GM12878 (cell line): Measurements from ENCODE around the gene GUCA2A. TPM values are rescaled to one million over a fixed set of nuclear protein-coding genes. Genes with fewer than 3 reads are reported as not detected.

Experiments
- CREM ChIP-seq: IDR thresholded peaks from 2 replicates; pipeline ENCODE4 v1.6.1; 2014; ENCODE audit warnings: antibody characterized with exemption, low read depth
- EGR1 ChIP-seq, 2 experiments: IDR thresholded peaks; 1 replicate in 1 of 2; 2 replicates in 1 of 2; pipeline ENCODE4 v1.6.1; 2011 to 2012; ENCODE audit warnings: low read depth in 2 of 2, low read length in 2 of 2, borderline replicate concordance in 1 of 2, mild to moderate bottlenecking in 1 of 2, moderate library complexity in 1 of 2
- YY1 ChIP-seq: IDR thresholded peaks from 2 replicates; pipeline ENCODE4 v1.6.1; 2011; ENCODE audit warnings: low read depth, mild to moderate bottlenecking, low read length
- ZBTB11 ChIP-seq: fragments of 450-650 bp; formaldehyde crosslinking; IDR thresholded peaks from 2 replicates; pipeline ENCODE4 v1.5.0; 2022; ENCODE audit warnings: mild to moderate bottlenecking, missing genetic modification characterization
- ZBTB40 ChIP-seq: fragments of 450-650 bp; IDR thresholded peaks from 2 replicates; pipeline ENCODE4 v1.6.1; 2016; ENCODE audit warnings: mild to moderate bottlenecking, moderate library complexity, borderline replicate concordance
- ZNF274 ChIP-seq: IDR thresholded peaks from one replicate; pipeline ENCODE4 v1.8.0; 2011; ENCODE audit not compliant: insufficient read length, insufficient read depth
- polyA plus RNA-seq, 11 experiments: library from polyadenylated mRNA; depleted of rRNA in 4 of 11; unstranded in 6 of 11; stranded (reverse) in 5 of 11; fragments of >200 nt; fragmentation: Nextera tagmentation in 4 of 11; fragmentation: Illumina TruSeq in 1 of 11; extraction: Ambion mirVana in 4 of 11; extraction: Trizol in 1 of 11; gene quantifications; 1 replicate in 1 of 11; 2 replicates in 10 of 11; pipeline versions ENCODE4 v1.2.1 to v1.2.3, GENCODE V29; 2011 to 2016; ENCODE audit warnings: inconsistent platforms in 2 of 11, missing spikeins in 2 of 11, low read depth in 1 of 11
- total RNA-seq, 4 experiments: library from RNA; depleted of rRNA in 3 of 4; stranded (reverse); fragments of >200 nt in 3 of 4; fragmentation: Illumina TruSeq in 1 of 4; extraction: Trizol in 1 of 4; gene quantifications; 2 replicates each; pipeline versions ENCODE4 v1.2.1 to v1.2.3, GENCODE V29; 2013 to 2021

GUCA2A gene
- total and polyA plus RNA-seq, 10 of the 15 experiments (the other 5 are each of a cell fraction or from before 2014, with no cell fraction given): not detected

- TF ChIP-seq ZNF274 (no peak), EGR1 (IDR thresholded peaks at IDR 0.05; ENCODE audit: borderline replicate concordance in 1 of 2, low read depth in 2 of 2, low read length in 2 of 2) (no peak), CREM (no peak), ZBTB40 (no peak), YY1 (no peak), ZBTB11 (CRISPR knock-in tag) (no peak)
These were observed 1.1 kb upstream of the GUCA2A start (continued) for GRCh38 chr1:42165511-42166210.
